Kidney epithelial cell (primary cell): Measurements from ENCODE around the gene NPHP4. TPM values are rescaled to one million over a fixed set of nuclear protein-coding genes. Genes with fewer than 3 reads are reported as not detected.

Source experiments
- DNase-seq: peaks from one replicate; pipeline ENCODE4 v3.0.0-alpha.2; 2010; ENCODE audit warnings: low read depth
- H3K27me3 ChIP-seq: 2 replicates; pipeline ENCODE4 v1.6.0; 2011; ENCODE audit warnings: low read length; ENCODE audit not compliant: control insufficient read depth, insufficient read depth
- H3K36me3 ChIP-seq: 2 replicates; pipeline ENCODE4 v1.5.1; 2011; ENCODE audit warnings: low read length; ENCODE audit not compliant: control insufficient read depth, insufficient read depth
- H3K4me3 ChIP-seq: 2 replicates; pipeline ENCODE4 v1.5.1; 2011; ENCODE audit warnings: low read depth, mild to moderate bottlenecking, control low read depth, low read length
- total RNA-seq: library from RNA; depleted of rRNA; stranded (reverse); fragments of >200 nt; gene quantifications from 2 replicates; pipeline ENCODE4 v1.2.3, GENCODE V29; 2015
- TF ChIP-seq, protein P1 (sequence below): IDR thresholded peaks from 2 replicates; pipeline ENCODE4 v1.5.1; 2011; ENCODE audit warnings: mild to moderate bottlenecking, moderate library complexity, low read length, control low read depth, inconsistent platforms; ENCODE audit not compliant: insufficient read depth, poor library complexity, severe bottlenecking

NPHP4 gene
- total RNA-seq, 1 donor from 2014 or later = 6.6 TPM

DNA sequence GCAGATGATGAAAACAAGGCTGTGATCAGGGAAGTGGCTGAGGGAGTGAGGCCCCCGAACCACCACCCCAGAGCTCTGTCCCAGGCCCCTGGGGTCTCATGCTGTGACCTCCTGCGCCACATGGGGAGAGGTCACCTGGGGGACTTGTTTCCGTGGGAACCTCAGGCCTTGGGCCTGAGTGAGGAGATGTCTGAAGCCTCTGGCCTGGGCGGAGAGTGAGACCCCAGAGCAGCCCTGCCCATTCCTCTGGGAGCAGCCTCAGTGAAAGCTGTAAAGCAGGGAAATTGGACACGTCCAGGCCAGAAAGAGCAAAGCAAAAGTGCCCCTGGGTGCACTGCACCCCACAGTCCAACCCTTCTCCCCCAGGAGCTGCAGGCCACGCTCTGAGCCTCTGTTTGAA lies 16.5 kb upstream of the NPHP4 start:
- TF ChIP-seq, protein P1, sequence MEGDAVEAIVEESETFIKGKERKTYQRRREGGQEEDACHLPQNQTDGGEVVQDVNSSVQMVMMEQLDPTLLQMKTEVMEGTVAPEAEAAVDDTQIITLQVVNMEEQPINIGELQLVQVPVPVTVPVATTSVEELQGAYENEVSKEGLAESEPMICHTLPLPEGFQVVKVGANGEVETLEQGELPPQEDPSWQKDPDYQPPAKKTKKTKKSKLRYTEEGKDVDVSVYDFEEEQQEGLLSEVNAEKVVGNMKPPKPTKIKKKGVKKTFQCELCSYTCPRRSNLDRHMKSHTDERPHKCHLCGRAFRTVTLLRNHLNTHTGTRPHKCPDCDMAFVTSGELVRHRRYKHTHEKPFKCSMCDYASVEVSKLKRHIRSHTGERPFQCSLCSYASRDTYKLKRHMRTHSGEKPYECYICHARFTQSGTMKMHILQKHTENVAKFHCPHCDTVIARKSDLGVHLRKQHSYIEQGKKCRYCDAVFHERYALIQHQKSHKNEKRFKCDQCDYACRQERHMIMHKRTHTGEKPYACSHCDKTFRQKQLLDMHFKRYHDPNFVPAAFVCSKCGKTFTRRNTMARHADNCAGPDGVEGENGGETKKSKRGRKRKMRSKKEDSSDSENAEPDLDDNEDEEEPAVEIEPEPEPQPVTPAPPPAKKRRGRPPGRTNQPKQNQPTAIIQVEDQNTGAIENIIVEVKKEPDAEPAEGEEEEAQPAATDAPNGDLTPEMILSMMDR = no peak

DNA sequence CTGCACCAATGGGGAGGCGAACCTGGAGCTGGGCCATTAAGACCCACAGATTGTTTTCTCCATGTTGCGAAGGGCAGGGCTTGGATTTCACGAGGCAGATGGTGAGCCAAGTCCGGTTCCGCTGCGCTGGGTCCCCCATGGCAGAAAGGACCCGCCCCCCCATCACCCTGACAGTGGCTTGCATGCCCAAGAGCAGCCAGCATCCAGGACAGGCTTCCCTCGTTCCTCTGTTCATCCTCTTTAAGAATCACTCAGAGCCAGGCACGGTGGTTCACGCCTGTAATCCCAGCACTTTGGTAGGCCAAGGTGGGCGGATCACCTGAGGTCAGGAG lies 15.8 kb upstream of the NPHP4 start:
- Histone ChIP-seq H3K4me3 (no peak overlapping the region), H3K36me3 (no peaks in the 10 kb centered on the region), H3K27me3 (peaks cover 27% of the 10 kb centered on the region)
- DNase-seq = no peak
- TF ChIP-seq, protein P1 = no peak

More for the DNA sequence above, 16.5 kb upstream of the NPHP4 start:
- DNase-seq = no peak
- Histone ChIP-seq H3K27me3 (peaks cover 21% of the 10 kb centered on the region), H3K4me3 (no peak overlapping the region), H3K36me3 (no peaks in the 10 kb centered on the region)

DNA sequence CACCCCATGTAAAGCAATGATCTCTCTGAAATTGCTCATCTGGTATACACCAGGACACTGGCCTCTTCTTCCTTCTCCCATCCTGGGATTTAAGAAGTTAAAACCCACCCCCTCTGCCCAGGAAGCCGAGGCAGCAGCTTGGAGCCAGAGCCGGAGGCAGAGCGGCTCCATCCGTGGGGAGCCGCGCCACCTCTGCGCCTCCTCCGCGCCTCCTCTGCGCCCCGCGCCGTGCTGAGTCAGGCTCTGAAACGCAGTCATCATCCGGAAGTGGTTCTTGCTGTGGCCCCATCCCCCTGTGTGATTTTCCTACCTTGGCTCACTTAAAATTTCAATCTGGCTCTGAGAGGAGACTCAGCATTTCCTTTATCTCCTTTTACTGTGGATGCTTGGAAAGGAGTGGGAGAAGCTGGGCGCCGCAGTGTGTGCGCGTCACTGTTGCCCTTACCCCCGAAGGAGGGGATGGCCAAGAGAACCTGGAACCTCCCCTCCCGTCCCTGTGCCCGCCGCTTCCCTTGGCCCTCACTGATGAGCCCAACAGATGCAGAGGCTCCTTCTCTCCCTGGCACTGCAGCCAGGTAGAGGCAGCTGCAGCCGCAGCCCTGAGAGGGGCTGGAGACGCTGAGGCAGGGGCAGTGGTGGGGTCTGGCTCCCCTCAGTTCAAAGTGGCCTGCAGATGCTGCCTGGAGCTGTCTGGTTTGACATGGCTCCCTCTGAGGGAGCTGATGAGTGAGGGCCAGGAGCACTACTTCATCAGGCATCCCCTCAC lies 15.3 kb upstream of the NPHP4 start:
- no peaks in the 10 kb centered on the region for H3K36me3 ChIP-seq
- no peak for DNase-seq
- H3K4me3 ChIP-seq = no peak overlapping the region
- TF ChIP-seq, protein P1 = no peak
- H3K27me3 ChIP-seq = peaks cover 33% of the 10 kb centered on the region

DNA sequence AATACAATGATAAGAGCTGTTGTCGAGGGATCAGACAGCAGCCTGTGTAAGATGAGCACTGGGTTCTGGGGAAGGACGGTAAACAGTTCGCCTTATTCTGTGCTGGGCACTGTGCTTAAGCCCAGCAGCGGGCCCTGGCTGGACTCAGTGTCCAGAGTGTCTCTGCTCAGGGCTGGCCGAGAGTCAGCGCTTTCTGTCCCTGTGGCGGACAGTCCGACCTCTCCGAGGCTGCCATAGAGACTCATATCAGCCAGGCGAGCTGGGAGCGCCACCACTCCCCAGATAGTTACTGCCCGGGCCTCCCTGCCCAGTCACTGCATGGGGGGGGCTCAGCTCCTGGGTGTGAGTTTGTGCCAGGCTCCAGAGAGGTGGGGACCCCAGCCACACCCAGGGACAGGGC lies 14.7 kb upstream of the NPHP4 start:
- Histone ChIP-seq H3K4me3 (no peak overlapping the region), H3K27me3 (peaks cover 38% of the 10 kb centered on the region), H3K36me3 (no peaks in the 10 kb centered on the region)
- no peak for DNase-seq
- TF ChIP-seq, protein P1 = no peak

DNA sequence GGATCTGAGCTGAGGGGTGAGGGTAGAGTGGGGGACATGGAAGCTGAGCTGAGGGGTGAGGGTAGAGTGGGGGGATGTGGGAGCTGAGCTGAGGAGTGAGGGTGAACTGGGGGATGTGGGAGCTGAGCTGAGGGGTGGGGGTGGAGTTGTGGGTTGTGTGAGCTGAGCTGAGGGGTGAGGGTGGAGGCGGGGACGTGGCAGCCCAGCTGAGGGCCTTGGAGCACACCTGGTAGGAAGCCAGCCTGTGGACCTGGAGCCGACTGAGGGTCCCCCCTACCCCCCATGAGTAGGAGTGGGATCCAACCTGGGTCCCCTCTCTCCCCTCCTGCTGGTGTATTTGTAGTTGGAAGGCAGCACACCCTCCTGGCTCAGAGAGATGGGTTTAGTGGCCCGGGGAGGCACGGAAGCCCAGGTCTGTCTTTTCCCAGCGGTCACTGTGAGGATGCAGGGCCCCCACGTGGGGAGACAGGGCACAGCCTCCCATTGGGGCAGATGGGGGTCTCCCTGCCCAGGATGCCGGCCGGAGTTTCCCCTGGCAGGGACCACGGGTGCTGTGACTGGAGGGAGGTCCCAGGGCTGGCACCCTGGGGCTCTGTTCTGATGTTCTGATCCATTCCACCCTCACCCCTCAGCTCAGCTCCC lies 13.2 kb upstream of the NPHP4 start:
- no peaks in the 10 kb centered on the region for H3K36me3 ChIP-seq
- TF ChIP-seq, protein P1 = no peak
- H3K27me3 ChIP-seq = peaks cover 35% of the 10 kb centered on the region
- H3K4me3 ChIP-seq = no peak overlapping the region
- DNase-seq = no peak
